OCI-LY1 (cell line): ENCODE measurements around the gene DOCK2.

Source experiments
- H2AFZ ChIP-seq: fragments of 200-600 bp; sonication (generic), shearing (Covaris generic); 2 replicates; pipeline ENCODE4 v1.6.0; 2014; ENCODE audit warnings: antibody characterized with exemption, mild to moderate bottlenecking, low read length
- H3F3A ChIP-seq: fragments of 200-600 bp; sonication (generic), shearing (Covaris generic); 2 replicates; pipeline ENCODE4 v1.6.0; 2014; ENCODE audit warnings: mild to moderate bottlenecking, antibody characterized with exemption, low read length, moderate library complexity; ENCODE audit not compliant: insufficient read depth
- H3K27ac ChIP-seq: fragments of 200-600 bp; sonication (generic); 2 replicates; pipeline ENCODE4 v1.5.1; 2014; ENCODE audit warnings: low read length, mixed run types, mild to moderate bottlenecking, low read depth; ENCODE audit not compliant: poor library complexity, severe bottlenecking
- H3K27me3 ChIP-seq: fragments of 200-600 bp; sonication (generic); 2 replicates; pipeline ENCODE4 v1.6.0; 2014; ENCODE audit warnings: antibody characterized with exemption, mild to moderate bottlenecking, low read length, moderate library complexity; ENCODE audit not compliant: insufficient read depth
- H3K36me3 ChIP-seq: fragments of 200-600 bp; sonication (generic); 2 replicates; pipeline ENCODE4 v1.6.1; 2014; ENCODE audit warnings: mild to moderate bottlenecking, antibody characterized with exemption, low read length, moderate library complexity, mixed read lengths; ENCODE audit not compliant: insufficient read depth
- H3K4me1 ChIP-seq: fragments of 200-600 bp; sonication (generic); 2 replicates; pipeline ENCODE4 v1.5.1; 2014; ENCODE audit warnings: mild to moderate bottlenecking, low read length, moderate library complexity; ENCODE audit not compliant: insufficient read depth, severe bottlenecking
- H3K4me2 ChIP-seq: fragments of 200-600 bp; sonication (generic), shearing (Covaris generic); 2 replicates; pipeline ENCODE4 v1.6.1; 2014; ENCODE audit warnings: low read length
- H3K4me3 ChIP-seq: fragments of 200-600 bp; sonication (generic); 2 replicates; pipeline ENCODE4 v1.5.1; 2014; ENCODE audit warnings: low read length, low read depth, mild to moderate bottlenecking, mixed read lengths; ENCODE audit not compliant: poor library complexity, severe bottlenecking
- H3K79me2 ChIP-seq: fragments of 200-600 bp; shearing (Covaris generic); 2 replicates; pipeline ENCODE4 v1.6.1; 2016; ENCODE audit warnings: mixed run types, low read length, mixed read lengths; ENCODE audit not compliant: insufficient read depth
- H3K9ac ChIP-seq: fragments of 200-600 bp; sonication (generic), shearing (Covaris generic); 2 replicates; pipeline ENCODE4 v1.6.1; 2014; ENCODE audit warnings: mild to moderate bottlenecking, low read length, mixed read lengths
- H3K9me2 ChIP-seq: fragments of 200-600 bp; sonication (generic), shearing (Covaris generic); 2 replicates; pipeline ENCODE4 v1.6.1; 2014; ENCODE audit warnings: low read depth, mild to moderate bottlenecking, low read length, mixed read lengths
- H3K9me3 ChIP-seq: fragments of 200-600 bp; shearing (Covaris generic); 2 replicates; pipeline ENCODE4 v1.6.1; 2014; ENCODE audit warnings: low read length, mixed read lengths
- H4K20me1 ChIP-seq: fragments of 200-600 bp; sonication (generic), shearing (Covaris generic); 2 replicates; pipeline ENCODE4 v1.6.0; 2016; ENCODE audit warnings: mild to moderate bottlenecking, low read length; ENCODE audit not compliant: insufficient read depth
- EZH2 ChIP-seq: fragments of 200-600 bp; sonication (generic), shearing (Covaris generic); IDR thresholded peaks from 2 replicates; pipeline ENCODE4 v1.8.0; 2017; ENCODE audit warnings: borderline replicate concordance, mixed run types, mild to moderate bottlenecking, antibody characterized with exemption, low read length, moderate library complexity, mixed read lengths
- TF ChIP-seq, protein P1 (sequence below): fragments of 200-600 bp; sonication (generic), shearing (Covaris generic); IDR thresholded peaks from 2 replicates; pipeline ENCODE4 v1.5.1; 2017; ENCODE audit warnings: mild to moderate bottlenecking, antibody characterized with exemption, low read length, moderate library complexity, mixed read lengths

Gene DOCK2

DNA sequence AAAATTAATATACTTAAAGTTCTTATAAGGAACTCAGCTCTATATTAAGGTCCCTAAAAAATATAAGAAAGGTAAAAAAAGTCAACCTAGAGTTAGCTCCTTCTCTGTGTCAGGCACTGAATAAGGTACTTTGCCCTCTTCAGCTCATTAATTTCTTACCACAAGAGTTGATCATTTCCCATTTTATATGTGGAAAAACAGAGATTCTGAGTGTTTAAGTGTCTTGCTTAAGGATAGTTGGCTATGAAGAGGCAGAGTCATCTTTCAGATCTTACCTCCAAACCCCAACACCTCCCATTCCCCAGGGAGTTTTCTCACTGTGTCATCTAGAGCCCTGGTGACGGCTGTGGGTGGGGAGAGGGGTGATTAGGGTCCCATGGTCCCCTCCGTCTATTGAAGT is 302.7 kb downstream of the DOCK2 start:
- no peak overlapping the region for H3K4me3 ChIP-seq
- no peaks in the 10 kb centered on the region for H3K9me3 ChIP-seq
- H3F3A ChIP-seq = no peaks in the 10 kb centered on the region; the same call in 1 of the 2 replicates
- no peaks in the 10 kb centered on the region for H3K27me3 ChIP-seq
- no peak overlapping the region for H3K4me2 ChIP-seq
- H3K4me1 ChIP-seq = peaks cover 27% of the 10 kb centered on the region
- H3K9me2 ChIP-seq = no peaks in the 10 kb centered on the region
- H4K20me1 ChIP-seq = no peaks in the 10 kb centered on the region
- H2AFZ ChIP-seq = no peak overlapping the region
- H3K79me2 ChIP-seq = no peaks in the 10 kb centered on the region
- no peak overlapping the region for H3K9ac ChIP-seq
- no peak overlapping the region for H3K27ac ChIP-seq
- H3K36me3 ChIP-seq = peaks cover 5% of the 10 kb centered on the region; the same call in 1 of the 2 replicates
- TF ChIP-seq, protein P1, sequence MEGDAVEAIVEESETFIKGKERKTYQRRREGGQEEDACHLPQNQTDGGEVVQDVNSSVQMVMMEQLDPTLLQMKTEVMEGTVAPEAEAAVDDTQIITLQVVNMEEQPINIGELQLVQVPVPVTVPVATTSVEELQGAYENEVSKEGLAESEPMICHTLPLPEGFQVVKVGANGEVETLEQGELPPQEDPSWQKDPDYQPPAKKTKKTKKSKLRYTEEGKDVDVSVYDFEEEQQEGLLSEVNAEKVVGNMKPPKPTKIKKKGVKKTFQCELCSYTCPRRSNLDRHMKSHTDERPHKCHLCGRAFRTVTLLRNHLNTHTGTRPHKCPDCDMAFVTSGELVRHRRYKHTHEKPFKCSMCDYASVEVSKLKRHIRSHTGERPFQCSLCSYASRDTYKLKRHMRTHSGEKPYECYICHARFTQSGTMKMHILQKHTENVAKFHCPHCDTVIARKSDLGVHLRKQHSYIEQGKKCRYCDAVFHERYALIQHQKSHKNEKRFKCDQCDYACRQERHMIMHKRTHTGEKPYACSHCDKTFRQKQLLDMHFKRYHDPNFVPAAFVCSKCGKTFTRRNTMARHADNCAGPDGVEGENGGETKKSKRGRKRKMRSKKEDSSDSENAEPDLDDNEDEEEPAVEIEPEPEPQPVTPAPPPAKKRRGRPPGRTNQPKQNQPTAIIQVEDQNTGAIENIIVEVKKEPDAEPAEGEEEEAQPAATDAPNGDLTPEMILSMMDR = no peak
- TF ChIP-seq EZH2 = no peak

DNA sequence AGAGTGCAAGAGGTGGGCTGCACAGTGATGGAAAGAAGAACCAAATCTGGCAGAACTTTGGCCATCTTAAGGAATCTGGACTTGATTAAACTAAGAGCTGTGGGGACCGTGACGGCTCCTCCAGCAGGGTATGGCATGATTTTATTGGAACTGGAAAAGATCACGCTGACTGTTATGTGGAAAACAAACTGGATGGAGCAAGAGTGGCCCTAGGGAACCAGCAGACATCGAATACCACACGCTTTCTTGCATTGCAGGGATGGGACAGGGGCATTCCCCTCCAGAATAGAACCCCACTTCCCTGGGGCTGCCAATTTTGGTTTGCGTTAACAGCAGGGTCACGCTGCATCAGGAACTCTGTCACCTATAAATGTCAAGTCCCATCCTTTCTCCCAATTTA is 304.5 kb downstream of the DOCK2 start:
- no peak overlapping the region for H3K27ac ChIP-seq
- peaks cover 15% of the 10 kb centered on the region for H3K4me1 ChIP-seq
- no peaks in the 10 kb centered on the region for H4K20me1 ChIP-seq
- no peak overlapping the region for H2AFZ ChIP-seq
- no peak overlapping the region for H3K4me2 ChIP-seq
- no peaks in the 10 kb centered on the region; the same call in 1 of the 2 replicates for H3F3A ChIP-seq
- H3K27me3 ChIP-seq = no peaks in the 10 kb centered on the region
- no peak for TF ChIP-seq EZH2
- TF ChIP-seq, protein P1 = no peak
- no peaks in the 10 kb centered on the region for H3K9me2 ChIP-seq
- no peaks in the 10 kb centered on the region for H3K36me3 ChIP-seq
- H3K9me3 ChIP-seq = no peaks in the 10 kb centered on the region
- no peak overlapping the region for H3K9ac ChIP-seq
- H3K4me3 ChIP-seq = no peak overlapping the region
- no peaks in the 10 kb centered on the region for H3K79me2 ChIP-seq

DNA sequence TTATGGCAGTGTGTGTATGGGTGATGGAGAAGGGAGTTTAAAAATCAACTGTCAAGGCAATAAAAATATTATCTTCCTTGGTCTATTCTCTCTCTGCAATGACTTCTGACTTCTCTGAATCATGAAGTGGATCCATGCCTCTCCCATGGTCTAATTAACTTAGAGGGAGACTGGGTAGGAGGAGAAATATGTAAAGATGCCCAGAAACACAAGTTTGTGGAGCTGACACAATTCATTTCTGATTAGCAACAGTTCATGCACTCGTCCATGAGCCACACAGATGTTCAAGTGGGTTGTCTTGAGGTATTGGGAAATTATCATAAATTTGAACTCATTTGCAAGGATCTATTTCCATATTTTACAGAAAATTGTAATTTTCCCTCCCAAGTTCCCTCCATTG is 305.1 kb downstream of the DOCK2 start:
- Histone ChIP-seq H2AFZ (no peak overlapping the region), H3K4me1 (peaks cover 15% of the 10 kb centered on the region), H3K9me3 (no peaks in the 10 kb centered on the region), H3K4me3 (no peak overlapping the region), H3K27ac (no peak overlapping the region), H3K36me3 (no peaks in the 10 kb centered on the region; the same call in 1 of the 2 replicates), H3K9ac (no peak overlapping the region), H4K20me1 (no peaks in the 10 kb centered on the region), H3K27me3 (no peaks in the 10 kb centered on the region), H3K79me2 (no peaks in the 10 kb centered on the region), H3K4me2 (no peak overlapping the region), H3F3A (no peaks in the 10 kb centered on the region; the same call in 1 of the 2 replicates), H3K9me2 (no peaks in the 10 kb centered on the region)
- no peak for TF ChIP-seq EZH2
- TF ChIP-seq, protein P1 = no peak
